NCI-H82 (cell line): ENCODE data around the gene PIF1.

Experiments
- DNase-seq: peaks from one replicate; lab custom pipeline; 2025; lab: John Stamatoyannopoulos, UW

The PIF1 gene, protein sequence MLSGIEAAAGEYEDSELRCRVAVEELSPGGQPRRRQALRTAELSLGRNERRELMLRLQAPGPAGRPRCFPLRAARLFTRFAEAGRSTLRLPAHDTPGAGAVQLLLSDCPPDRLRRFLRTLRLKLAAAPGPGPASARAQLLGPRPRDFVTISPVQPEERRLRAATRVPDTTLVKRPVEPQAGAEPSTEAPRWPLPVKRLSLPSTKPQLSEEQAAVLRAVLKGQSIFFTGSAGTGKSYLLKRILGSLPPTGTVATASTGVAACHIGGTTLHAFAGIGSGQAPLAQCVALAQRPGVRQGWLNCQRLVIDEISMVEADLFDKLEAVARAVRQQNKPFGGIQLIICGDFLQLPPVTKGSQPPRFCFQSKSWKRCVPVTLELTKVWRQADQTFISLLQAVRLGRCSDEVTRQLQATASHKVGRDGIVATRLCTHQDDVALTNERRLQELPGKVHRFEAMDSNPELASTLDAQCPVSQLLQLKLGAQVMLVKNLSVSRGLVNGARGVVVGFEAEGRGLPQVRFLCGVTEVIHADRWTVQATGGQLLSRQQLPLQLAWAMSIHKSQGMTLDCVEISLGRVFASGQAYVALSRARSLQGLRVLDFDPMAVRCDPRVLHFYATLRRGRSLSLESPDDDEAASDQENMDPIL

GRCh38 chr15:64825431-64826294, at the start of gene PIF1:
TSS of gene PIF1 (minus strand) at chr15:64825647. CDS start at chr15:64824335, 1,312 bp downstream.
- peak; percentile 100 for DNase-seq

- DNase-seq, result no peak
Observed at GRCh38 chr15:64870353-64870752, 44.9 kb upstream of the PIF1 start.

- no peak for DNase-seq
Observed at GRCh38 chr15:64869501-64869900, 44.1 kb upstream of the PIF1 start.

DNA sequence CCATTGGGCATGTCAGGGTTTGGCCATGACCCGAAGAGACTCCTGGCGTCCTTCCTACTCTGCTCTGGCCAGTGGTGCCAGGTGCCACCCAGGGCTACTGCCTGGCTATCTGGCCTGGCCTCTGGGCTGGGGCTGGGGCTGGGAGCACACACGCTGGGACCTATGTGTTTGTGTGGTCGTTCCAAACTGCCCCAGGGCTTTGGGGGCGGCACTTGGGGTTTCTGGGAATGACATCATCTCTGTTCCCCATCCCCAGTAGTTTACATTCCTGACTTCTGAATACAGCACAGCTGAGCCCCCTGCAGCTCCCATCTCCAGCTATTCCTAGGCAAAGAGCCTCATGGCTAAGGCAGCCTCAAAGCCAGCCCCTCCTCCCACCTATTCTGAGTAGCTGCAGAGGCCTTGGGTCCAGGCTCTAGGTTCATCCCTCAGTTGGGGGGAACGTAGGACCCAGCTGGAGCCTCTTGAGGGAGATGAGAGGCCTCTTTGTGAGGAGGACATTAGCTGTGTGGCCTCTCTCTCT, 40.6 kb upstream of the PIF1 start:
- DNase-seq, result no peak

DNA sequence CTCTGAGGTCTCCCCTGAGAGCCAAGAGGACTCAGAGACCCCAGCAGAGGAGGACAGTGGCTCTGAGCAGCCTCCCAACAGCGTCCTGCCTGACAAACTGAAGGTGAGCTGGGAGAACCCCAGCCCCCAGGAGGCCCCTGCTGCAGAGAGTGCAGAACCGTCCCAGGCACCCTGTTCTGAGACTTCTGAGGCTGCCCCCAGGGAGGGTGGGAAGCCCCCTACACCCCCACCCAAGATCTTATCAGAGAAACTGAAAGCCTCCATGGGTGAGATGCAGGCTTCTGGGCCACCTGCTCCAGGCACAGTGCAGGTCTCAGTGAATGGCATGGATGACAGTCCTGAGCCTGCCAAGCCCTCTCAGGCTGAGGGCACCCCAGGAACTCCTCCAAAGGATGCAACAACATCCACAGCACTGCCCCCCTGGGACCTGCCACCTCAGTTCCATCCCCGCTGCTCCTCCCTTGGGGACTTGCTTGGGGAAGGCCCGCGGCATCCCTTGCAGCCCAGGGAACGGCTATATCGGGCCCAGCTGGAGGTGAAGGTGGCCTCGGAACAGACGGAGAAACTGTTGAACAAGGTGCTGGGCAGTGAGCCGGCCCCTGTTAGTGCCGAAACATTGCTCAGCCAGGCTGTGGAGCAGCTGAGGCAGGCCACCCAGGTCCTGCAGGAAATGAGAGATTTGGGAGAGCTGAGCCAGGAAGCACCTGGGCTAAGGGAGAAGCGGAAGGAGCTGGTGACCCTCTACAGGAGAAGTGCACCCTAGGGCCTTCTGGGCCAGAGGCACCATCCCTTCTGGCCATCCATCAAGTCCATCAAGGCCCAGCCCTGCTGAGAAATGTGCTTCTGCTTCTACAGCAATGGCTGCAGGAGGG, 39.9 kb upstream of the PIF1 start:
- no peak for DNase-seq

- no peak for DNase-seq
Observed at GRCh38 chr15:64864068-64864467, 38.6 kb upstream of the PIF1 start.

- DNase-seq, result no peak
Observed at GRCh38 chr15:64862408-64862807, 37.0 kb upstream of the PIF1 start.

DNA sequence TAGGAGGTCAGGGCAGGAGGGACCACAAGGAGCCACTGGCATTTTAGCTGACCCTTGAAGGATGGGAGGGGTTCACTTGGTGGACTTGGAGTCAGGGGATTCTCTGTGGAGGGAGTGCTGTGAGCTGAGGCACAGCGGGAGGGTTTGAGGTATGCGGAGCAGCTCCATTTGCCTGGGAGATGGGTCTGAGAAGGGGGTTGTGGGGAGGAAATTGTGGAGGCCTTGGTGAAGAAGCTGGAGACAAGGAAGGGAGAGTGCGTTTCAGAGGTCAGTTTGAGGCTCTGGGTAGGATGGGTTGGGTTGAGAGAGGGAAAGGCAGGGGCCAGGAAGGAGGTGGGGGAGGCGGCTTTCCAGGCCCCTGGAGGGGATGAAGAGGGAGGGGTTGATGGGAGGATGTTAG, 36.5 kb upstream of the PIF1 start:
- DNase-seq, result no peak

- DNase-seq, result no peak
Observed at GRCh38 chr15:64861331-64861730, 35.9 kb upstream of the PIF1 start.

GRCh38 chr15:64859226-64859625, 33.8 kb upstream of the PIF1 start:
- no peak for DNase-seq

DNA sequence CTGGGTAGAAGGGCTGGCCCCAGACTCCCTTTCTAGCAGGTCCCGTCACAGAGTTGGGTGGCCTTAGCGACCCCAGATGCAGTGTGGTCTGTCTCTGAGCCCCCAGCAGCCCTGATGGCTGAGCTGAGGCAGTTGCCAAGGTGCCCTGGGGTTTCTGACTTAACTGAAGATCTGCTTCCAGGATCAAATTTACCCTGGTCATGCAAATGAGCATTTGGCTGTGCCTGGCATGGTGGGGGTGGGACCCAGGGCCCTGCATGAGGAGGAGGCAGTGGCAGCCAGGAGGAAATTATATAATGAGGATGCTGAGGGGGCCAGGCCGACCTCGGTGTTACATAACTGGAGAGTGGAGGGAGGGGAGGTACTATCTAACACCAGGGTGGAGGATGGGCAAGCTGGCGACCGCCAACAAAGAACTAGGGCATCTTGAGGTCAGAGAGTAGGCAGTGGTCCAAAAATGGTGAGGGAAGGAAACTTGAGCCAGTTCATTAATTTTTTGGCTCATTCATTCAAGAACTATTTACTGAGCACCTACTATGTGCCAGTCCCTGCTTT, 32.7 kb upstream of the PIF1 start:
- DNase-seq, result no peak

DNA sequence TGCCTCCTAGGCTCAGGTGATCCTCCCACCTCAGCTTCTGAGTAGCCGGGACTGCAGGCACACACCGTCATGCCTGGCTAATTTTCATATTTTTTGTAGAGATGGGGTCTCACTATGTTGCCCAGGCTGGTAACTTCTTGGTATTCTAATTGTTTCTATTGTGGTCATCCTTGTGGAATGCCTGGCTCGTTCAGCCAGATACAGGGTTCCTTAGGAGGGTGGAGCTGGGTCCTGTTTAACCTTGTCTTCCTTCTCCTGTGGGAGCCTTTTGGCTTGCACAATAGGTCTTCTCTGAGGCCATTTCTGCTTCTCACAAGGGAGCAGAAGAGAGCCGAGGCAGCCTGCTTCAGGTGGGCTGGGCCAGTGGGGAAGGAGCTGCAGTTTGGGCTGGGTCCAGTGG, 32.0 kb upstream of the PIF1 start:
- no peak for DNase-seq

- DNase-seq, result no peak
Observed at GRCh38 chr15:64856429-64857145, 31.1 kb upstream of the PIF1 start.

DNA sequence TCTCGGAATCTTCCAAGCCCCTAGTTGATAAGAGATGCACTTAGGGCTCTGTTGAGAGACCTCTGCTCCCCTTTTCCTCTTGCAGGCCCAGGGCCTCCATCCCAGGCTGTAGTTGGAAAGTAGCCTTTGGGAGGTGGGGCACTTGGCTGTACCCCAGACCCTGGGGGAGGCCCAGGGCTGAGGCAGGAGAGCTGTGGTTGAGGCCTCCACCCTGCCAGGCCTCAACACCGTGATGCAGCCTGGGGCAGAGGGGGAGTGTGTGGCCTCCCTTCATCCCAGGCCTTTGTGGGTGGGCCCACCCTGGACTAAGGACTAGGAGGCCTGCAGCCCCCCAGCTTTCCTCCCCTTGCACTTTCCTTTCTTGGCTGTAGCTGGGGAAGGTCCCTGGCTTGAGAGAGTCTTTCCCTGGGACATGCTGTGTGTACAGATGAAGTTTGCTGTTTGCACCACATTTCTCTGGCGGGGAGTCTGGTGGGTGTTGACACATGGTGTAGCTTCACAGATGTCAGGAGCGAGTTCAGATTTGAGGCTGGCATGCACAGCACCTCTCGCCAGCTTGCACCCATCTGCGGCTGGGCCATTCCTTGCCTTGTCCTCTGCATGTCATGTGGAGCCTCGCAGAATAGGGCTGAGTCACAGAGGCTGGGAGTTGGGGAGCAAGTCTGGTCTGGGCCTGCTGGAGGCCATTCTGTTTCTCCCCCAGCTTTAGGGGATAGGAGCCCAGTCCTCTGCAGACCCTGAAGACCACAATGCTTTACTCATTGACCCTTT, 29.9 kb upstream of the PIF1 start:
- DNase-seq, result no peak

DNA sequence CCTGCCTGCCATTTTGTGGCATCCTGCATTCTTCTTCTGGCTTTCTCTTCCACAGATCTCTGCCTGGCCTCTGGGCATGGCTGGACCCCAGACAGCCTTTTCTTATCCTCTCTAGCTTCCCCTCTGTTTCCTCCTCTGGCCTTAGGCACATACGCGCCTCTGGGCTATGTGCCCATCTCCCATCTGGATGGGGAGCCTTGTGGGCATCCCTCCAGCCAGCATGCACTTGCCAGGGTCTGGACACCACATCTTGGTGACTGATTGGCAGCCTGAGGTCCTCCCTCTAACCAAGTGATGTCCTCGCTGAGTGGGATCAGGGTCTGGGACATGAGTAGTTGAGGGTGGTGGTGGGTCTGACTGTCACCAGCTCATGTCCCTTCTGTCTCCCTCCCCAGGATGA, 29.1 kb upstream of the PIF1 start:
- no peak for DNase-seq

GRCh38 chr15:64854041-64854440, 28.6 kb upstream of the PIF1 start:
- no peak for DNase-seq

DNA sequence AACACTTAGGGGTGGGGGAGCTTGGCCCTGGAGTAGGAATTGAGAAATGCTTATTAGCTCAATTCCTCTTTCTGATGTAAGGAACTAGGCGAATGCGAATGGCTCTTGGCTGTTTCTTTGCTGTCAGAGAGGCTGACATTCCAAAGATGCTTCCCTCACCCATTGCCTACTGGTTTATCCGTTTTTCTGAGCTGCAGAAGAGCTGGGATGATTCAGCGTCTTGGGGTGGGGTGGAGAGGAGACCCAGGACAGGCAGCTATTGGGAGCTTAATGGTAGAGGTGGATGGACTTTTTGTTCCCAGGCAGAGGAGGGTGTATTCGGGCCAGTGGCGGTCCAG, 26.0 kb upstream of the PIF1 start:
- DNase-seq, result no peak

GRCh38 chr15:64850778-64851502, 25.5 kb upstream of the PIF1 start:
- DNase-seq, result no peak
